GM23248 (cell line): Measurements from ENCODE around the gene FAM131B. TPM values are rescaled to one million over a fixed set of nuclear protein-coding genes. Genes with fewer than 3 reads are reported as not detected.
A peak's percentile ranks its signal among the peaks of the same experiment; 100 is the strongest.

Source experiments
- DNase-seq: peaks from one replicate; pipeline ENCODE4 v3.0.0-alpha.2; 2015
- H2AFZ ChIP-seq: fragments of 200-600 bp; sonication (generic); 2 replicates; pipeline ENCODE4 v1.6.1; 2016; ENCODE audit warnings: antibody characterized with exemption
- H3F3A ChIP-seq: fragments of 200-600 bp; sonication (generic); 2 replicates; pipeline ENCODE4 v1.6.1; 2016; ENCODE audit warnings: mild to moderate bottlenecking, antibody characterized with exemption, mixed run types; ENCODE audit not compliant: insufficient read depth
- H3K27ac ChIP-seq: fragments of 200-600 bp; sonication (generic); 2 replicates; pipeline ENCODE4 v1.5.1; 2016; ENCODE audit warnings: mild to moderate bottlenecking
- H3K27me3 ChIP-seq: fragments of 200-600 bp; sonication (generic); replicated peaks from 2 replicates; pipeline ENCODE4 v1.6.1; 2016; ENCODE audit warnings: mild to moderate bottlenecking; ENCODE audit not compliant: insufficient read depth
- H3K36me3 ChIP-seq: fragments of 200-600 bp; sonication (generic); 2 replicates; pipeline ENCODE4 v1.6.1; 2016; ENCODE audit warnings: low read depth, mild to moderate bottlenecking
- H3K4me1 ChIP-seq: fragments of 200-600 bp; sonication (generic); 2 replicates; pipeline ENCODE4 v1.6.1; 2016; ENCODE audit warnings: mild to moderate bottlenecking; ENCODE audit not compliant: insufficient read depth
- H3K4me2 ChIP-seq: fragments of 200-600 bp; sonication (generic); one replicate; pipeline ENCODE4 v1.6.1; 2016; ENCODE audit warnings: mild to moderate bottlenecking; ENCODE audit not compliant: unreplicated experiment
- H3K4me3 ChIP-seq: fragments of 200-600 bp; sonication (generic); 2 replicates; pipeline ENCODE4 v1.5.1; 2016; ENCODE audit warnings: mild to moderate bottlenecking
- H3K79me2 ChIP-seq: fragments of 200-600 bp; sonication (generic); 2 replicates; pipeline ENCODE4 v1.6.1; 2016; ENCODE audit warnings: mild to moderate bottlenecking; ENCODE audit not compliant: insufficient read depth
- H3K9ac ChIP-seq: fragments of 200-600 bp; sonication (generic); 2 replicates; pipeline ENCODE4 v1.6.1; 2016; ENCODE audit warnings: mild to moderate bottlenecking
- H3K9me2 ChIP-seq: fragments of 200-600 bp; sonication (generic); 2 replicates; pipeline ENCODE4 v1.6.1; 2016; ENCODE audit warnings: mixed run types, mild to moderate bottlenecking, moderate library complexity; ENCODE audit not compliant: insufficient read depth
- H3K9me3 ChIP-seq: fragments of 200-600 bp; sonication (generic); one replicate; pipeline ENCODE4 v1.6.1; 2017; ENCODE audit warnings: low read depth
- H4K20me1 ChIP-seq: fragments of 200-600 bp; sonication (generic); 2 replicates; pipeline ENCODE4 v1.6.0; 2016; ENCODE audit not compliant: insufficient read depth
- EZH2 ChIP-seq: fragments of 200-600 bp; sonication (generic); IDR thresholded peaks from 2 replicates; pipeline ENCODE4 v1.6.1; 2018; ENCODE audit warnings: antibody characterized with exemption, mild to moderate bottlenecking; ENCODE audit not compliant: insufficient read depth, poor library complexity, severe bottlenecking
- EZH2phosphoT487 ChIP-seq: fragments of 200-600 bp; sonication (generic); IDR thresholded peaks from 2 replicates; pipeline ENCODE4 v1.6.1; 2018; ENCODE audit warnings: antibody characterized with exemption, moderate library complexity, mild to moderate bottlenecking, low read depth; ENCODE audit not compliant: insufficient read depth
- WGBS, 2 experiments: methylation state at CpG; one replicate each; pipeline ENCODE4 v1.1.6; 2015 to 2017; ENCODE audit warnings: low lambda C conversion rate in 2 of 2, low coverage in 1 of 2; ENCODE audit errors: missing lambda C conversion rate in 2 of 2; 5-methylcytosine and 5-hydroxymethylcytosine counted together
- in situ Hi-C: fragments of 300-500 bp; cut with MboI; formaldehyde crosslinking; loops from 2 replicates; pipeline ENCODE4 v1.15.0; 2020
- polyA plus RNA-seq: library from polyadenylated mRNA; unstranded; fragments of >200 nt; fragmentation: Nextera tagmentation; extraction: Ambion mirVana; gene quantifications from 2 replicates; pipeline ENCODE4 v1.2.1, GENCODE V29; 2016
- total RNA-seq: library from RNA; depleted of rRNA; stranded (reverse); fragments of >200 nt; shearing (Covaris generic); gene quantifications from 2 replicates; pipeline ENCODE4 v1.2.3, GENCODE V29; 2014

FAM131B gene
- total and polyA plus RNA-seq, 2 experiments from 2014 or later, result 0.50 to 3.0 TPM

DNA sequence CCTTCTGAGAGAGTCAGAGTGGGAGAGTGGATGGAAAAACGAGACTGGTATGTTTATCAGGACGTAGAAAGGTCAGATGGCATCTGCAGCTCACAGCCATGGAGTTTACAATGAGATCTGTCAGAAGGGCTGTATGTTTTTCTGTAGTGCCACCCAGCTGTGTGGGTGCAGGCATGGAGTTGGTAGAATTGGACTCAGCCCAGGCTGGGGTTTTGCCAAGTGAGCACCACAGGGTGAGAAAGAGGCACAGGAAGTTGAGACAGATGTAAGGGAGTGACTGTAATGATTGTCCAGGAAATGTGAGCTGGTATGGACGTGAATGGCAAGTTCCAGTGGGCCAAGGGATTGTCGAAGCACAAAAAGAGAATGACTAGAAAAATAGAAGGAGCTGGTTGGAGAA, 9.6 kb upstream of the FAM131B start:
- Histone ChIP-seq H3K9ac (no peak overlapping the region), H3K27ac (no peak overlapping the region), H3K36me3 (no peaks in the 10 kb centered on the region), H3K9me2 (no peaks in the 10 kb centered on the region), H2AFZ (no peak overlapping the region), H3K4me3 (no peak overlapping the region), H3K4me1 (peaks cover 16% of the 10 kb centered on the region), H4K20me1 (no peaks in the 10 kb centered on the region), H3K27me3 (no peaks in the 10 kb centered on the region), H3K4me2 (no peak overlapping the region), H3K79me2 (no peaks in the 10 kb centered on the region), H3F3A (peaks cover 9% of the 10 kb centered on the region), H3K9me3 (no peaks in the 10 kb centered on the region)
- TF ChIP-seq EZH2phosphoT487 (no peak), EZH2 (no peak)
- in situ Hi-C loops, result no loop called here
- whole genome bisulfite sequencing, 2 experiments, result 68 to 70% methylated on average over 4 of the region's 4 CpGs
- no peak for DNase-seq

DNA sequence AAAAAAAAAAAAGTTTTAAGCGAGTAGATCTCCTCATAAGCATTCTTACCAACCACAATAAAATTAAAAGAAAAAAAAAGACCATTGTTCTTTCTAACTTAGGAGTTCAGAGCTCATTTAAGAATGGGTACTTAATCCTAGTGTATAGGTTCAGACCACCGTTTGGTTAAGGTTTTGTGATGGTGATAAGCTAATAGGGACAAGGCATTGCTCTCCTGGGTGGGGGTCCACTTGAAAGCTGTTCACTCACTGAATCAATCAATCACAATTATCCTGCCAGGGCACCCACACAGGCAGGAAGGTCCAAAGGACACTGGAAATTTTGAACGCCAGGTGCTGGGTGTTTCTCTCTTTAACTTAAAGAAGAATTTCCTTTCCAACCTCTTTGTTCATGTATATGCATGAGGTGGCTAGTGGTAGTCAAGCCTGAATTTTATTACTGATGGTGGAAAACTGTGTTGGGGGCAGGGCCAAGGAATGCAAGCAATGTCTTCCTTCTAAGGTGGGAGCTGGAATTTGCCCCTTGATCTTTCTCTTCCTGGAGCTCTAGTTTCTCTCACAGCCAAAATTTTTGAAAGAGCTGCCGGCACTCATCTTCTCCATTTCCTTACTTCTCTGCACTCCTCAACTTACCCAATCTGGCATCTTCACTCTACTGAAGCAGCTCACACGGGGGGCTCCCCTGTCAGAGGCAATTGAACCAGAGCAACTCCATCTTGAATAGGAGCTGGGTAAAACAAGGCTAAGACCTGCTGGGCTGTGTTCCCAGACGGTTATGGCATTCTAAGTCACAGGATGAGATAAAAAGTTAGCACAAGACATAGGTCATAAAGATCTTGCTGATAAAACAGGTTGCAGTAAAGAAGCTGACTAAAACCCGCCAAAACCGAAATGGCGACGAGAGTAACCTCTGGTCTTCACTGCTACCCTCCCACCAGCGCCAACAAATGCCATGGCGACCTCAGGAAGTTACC, 7.5 kb upstream of the FAM131B start:
- Histone ChIP-seq H3F3A (no peaks in the 10 kb centered on the region), H3K4me1 (peaks cover 4% of the 10 kb centered on the region), H3K9me3 (no peaks in the 10 kb centered on the region), H3K79me2 (no peaks in the 10 kb centered on the region), H4K20me1 (no peaks in the 10 kb centered on the region), H3K27me3 (0 out of 2 replicates have a peak, but pooled peaks cover 6% of the 10 kb centered on the region), H3K9me2 (no peaks in the 10 kb centered on the region), H3K9ac (no peak overlapping the region), H3K4me2 (no peak overlapping the region), H3K36me3 (no peaks in the 10 kb centered on the region), H3K4me3 (no peak overlapping the region), H2AFZ (no peak overlapping the region), H3K27ac (no peak overlapping the region)
- 80 to 81% methylated on average over 12 of the region's 12 CpGs for WGBS, 2 experiments
- in situ Hi-C loops, result no loop called here
- no peak for DNase-seq
- TF ChIP-seq EZH2phosphoT487 (no peak), EZH2 (no peak)

DNA sequence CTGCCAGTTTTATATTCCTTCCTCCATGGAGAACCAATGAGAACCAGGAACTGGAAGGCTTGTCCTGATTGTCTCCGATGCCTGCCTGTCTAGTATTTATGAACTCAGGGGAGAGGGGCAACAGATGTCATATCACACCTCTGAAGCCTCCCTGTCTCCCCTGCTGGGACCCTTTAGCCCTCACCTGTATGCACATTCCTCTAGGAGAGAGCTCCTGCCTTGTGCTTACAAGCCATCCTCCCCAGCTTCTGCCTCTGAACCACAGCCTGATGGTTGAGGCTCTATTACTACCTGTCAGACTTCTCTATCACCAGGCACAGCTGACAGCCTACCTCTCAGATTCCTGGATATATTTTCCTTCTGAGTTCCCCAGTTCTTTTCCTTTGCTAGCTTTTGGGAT, 5.9 kb upstream of the FAM131B start:
- Histone ChIP-seq H2AFZ (no peak overlapping the region), H3F3A (no peaks in the 10 kb centered on the region), H3K27ac (no peak overlapping the region), H3K4me3 (no peak overlapping the region), H3K9me3 (no peaks in the 10 kb centered on the region), H3K79me2 (no peaks in the 10 kb centered on the region), H3K36me3 (no peaks in the 10 kb centered on the region), H3K9ac (no peak overlapping the region), H4K20me1 (no peaks in the 10 kb centered on the region), H3K4me2 (no peak overlapping the region), H3K27me3 (peaks cover 20% of the 10 kb centered on the region), H3K4me1 (peaks cover 4% of the 10 kb centered on the region; the same call in 1 of the 2 replicates), H3K9me2 (no peaks in the 10 kb centered on the region)
- in situ Hi-C loops, result no loop called here
- TF ChIP-seq EZH2, result no peak
- TF ChIP-seq EZH2phosphoT487, result no peak
- WGBS, 2 experiments, result 100% methylated on average over 1 of the region's 1 CpG
- DNase-seq, result no peak

DNA sequence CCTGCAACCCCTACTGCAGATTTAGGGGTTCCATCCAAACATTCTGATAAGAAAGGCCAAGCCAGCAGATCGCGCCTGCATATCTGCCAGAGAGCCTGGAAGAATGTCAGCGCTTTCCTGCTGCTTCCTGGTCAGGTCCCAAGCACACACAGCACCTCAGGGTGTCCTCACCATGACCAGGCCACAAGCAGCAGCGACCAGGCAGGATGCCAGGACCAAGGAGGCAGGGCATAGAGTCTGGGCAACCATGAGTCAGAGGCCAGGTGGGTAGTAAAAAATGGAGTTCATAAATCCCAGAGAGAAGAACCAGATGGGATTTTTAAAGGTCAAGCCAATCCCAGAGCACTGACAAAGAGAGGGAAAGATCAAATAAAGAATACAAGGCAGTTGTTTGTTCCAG, 5.5 kb upstream of the FAM131B start:
- in situ Hi-C loops, result no loop called here
- Histone ChIP-seq H3K9me3 (no peaks in the 10 kb centered on the region), H3K36me3 (no peaks in the 10 kb centered on the region), H2AFZ (no peak overlapping the region), H3K27ac (no peak overlapping the region), H3K27me3 (peaks cover 24% of the 10 kb centered on the region), H3K4me1 (peaks cover 4% of the 10 kb centered on the region; the same call in 1 of the 2 replicates), H3F3A (no peaks in the 10 kb centered on the region), H3K9ac (no peak overlapping the region), H4K20me1 (no peaks in the 10 kb centered on the region), H3K4me3 (no peak overlapping the region), H3K4me2 (no peak overlapping the region), H3K79me2 (no peaks in the 10 kb centered on the region), H3K9me2 (no peaks in the 10 kb centered on the region)
- WGBS, 2 experiments, result 83 to 85% methylated on average over 4 of the region's 4 CpGs
- TF ChIP-seq EZH2phosphoT487, result no peak
- TF ChIP-seq EZH2, result no peak
- DNase-seq, result peak; percentile 45
